ENCODE measurements around the gene GAL3ST2.
"Not testable (repeated sequence)": the region's sequence is repeated elsewhere in the genome, so short reads cannot be mapped to it uniquely, and the experiment has no call there.

The GAL3ST2 gene

DNA sequence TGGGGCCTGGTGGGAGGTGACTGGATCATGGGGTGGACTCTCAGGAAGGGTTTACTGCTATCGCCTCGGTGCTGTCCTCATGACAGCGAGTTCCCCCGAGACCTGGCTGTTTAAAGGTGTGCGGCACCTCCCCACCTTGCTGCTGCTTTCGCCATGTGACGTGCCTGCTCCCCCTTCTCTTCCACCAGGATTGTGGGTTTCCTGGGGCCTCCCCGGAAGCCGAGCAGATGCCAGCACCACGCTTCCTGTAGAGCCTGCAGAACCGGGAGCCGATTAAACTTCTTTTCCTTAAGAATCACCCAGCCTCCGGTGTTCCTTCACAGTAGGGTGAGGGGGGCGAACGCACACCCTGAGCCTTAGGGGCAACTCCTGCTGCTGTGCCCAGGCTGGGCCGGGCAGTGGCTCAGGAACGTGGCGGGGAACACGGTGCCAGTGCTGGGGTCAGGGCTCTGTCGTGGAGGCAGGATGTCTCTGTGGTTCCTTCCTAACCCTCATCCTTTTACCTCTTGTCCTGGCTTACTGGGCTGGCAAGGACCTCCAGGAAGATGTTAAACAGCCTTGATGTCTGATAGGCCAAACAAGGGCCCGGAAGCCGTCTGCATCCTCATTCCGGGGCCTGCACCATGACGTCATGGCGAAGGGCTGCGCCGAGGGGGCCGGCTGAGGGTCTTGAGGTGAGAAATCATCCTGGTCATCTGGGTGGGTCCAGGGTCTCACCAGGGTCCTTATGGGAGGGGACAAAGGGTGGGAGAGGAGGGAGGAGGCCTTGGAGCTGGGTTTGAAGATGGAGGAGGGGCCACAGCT is 45.0 kb downstream of the GAL3ST2 start:
- no peak for DNase-seq

DNA sequence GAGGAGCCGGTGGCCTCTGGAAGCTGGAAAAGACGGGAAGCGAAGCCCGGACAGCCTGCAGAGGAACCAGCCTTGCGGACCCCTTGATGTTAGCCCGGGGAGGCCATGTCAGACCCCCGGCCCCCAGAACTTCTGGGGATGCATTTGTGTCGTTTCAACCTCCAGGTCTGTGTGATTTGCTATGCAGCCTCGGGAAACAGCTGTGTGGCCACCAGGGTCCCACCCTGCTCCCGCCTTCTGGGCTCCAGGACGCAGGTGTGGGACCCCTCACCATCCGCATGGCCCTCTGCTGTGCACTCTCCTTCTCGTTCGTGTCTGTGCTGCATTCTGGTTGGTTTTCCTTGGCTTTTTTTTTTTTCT is 45.6 kb downstream of the GAL3ST2 start:
- DNase-seq: no peak

- DNase-seq: not testable (repeated sequence)
These were observed 47.2 kb downstream of the GAL3ST2 start for GRCh38 chr2:241823531-241824437.

GRCh38 chr2:241827394-241827793 is 50.8 kb downstream of the GAL3ST2 start:
- no peak for DNase-seq

DNA sequence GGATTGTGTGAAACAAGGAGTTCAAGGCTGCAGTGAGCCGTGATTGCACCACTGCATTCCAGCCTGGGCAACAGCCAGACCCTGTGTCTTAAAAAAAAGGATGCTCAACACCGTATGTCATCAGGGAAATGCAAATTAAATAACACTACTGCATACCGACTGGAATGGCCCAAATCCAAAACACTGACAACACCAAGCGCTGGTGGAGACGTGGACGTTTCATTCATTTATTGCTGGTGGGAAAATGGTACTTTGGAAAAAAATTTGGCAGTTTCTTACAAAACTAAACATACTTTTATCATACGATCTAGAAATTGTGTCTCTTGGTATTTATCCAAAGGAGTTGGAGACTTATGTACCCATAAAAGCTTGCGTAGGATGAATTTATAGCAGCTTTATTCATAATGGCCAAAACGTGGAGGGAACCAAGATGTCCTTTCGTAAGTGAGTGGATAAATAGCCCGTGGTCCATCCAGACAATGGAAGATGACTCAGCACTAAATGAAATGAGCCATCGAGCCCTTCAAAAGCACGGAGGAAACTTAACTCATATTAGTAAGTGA is 56.6 kb downstream of the GAL3ST2 start:
- DNase-seq: no peak

GRCh38 chr2:241833756-241834526 is 57.3 kb downstream of the GAL3ST2 start:
- DNase-seq: not testable (repeated sequence)

DNA sequence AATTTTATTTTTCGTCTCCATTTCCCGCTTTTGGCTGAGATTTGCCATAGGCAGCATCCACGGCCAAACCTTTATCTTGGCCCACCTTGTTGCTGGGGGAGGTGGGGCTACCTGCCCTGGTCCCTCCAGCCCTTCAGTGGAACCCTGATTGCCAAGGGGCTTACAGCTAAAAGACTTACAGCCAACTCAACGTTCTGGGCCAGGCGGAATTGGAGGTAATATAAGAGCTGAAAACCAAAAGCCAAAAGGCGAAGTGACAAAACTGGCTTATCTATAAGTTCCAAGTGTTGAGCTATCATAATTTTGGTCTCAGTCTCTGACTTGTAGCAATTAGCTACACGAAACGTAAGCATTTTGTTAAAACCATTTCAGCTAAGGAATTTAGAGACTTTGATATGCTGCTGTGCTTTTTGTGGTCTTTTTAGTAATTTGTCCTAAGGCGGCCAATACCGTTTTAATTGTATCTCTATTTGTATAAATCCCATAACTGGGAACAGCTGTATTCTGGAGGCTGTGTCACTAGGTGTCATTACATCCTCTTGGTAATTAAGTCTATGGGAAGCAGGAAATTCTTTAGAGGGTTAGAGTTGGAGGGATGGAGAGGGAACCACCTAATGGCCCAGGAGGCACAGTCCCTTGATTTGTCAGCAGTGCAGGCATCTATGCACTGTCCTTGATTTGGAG is 58.0 kb downstream of the GAL3ST2 start:
- no peak for DNase-seq

DNA sequence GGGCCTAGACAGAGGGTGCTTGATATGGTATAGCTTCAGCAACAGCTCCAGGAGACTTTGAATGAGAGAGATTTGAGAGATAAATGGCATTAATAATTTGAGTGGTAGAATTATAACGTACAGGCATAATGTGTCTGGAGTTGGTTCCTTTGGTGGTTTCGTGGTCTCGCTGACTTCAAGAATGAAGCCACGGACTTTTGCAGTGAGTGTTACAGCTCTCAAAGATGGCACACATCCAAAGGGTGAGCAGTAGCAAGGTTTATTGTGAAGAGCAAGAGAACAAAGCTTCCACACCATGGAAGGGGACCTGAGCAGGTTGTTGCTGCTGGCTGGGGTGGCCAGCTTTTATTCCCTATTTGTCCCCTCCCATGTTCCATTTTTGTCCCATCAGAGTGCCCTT is 59.0 kb downstream of the GAL3ST2 start:
- no peak for DNase-seq

DNA sequence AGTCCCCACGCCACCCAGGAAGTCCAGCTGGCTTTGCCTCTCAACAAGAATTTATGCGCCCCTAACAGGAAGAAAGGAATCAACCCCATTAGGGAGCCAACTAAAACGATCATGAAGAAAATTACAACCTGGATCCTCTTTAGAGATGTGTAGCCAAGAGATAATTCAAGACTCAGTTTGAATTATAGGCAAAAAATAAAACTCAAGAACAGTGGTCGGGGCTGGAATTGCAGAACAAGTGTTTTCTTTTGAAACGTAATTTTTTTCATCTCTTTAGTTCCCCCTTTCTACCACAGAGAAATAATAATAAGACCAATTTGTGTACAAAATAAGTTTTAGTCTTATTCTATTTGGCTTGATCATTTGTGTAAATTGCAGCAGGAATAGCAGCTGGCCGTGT is 59.7 kb downstream of the GAL3ST2 start:
- DNase-seq: no peak

DNA sequence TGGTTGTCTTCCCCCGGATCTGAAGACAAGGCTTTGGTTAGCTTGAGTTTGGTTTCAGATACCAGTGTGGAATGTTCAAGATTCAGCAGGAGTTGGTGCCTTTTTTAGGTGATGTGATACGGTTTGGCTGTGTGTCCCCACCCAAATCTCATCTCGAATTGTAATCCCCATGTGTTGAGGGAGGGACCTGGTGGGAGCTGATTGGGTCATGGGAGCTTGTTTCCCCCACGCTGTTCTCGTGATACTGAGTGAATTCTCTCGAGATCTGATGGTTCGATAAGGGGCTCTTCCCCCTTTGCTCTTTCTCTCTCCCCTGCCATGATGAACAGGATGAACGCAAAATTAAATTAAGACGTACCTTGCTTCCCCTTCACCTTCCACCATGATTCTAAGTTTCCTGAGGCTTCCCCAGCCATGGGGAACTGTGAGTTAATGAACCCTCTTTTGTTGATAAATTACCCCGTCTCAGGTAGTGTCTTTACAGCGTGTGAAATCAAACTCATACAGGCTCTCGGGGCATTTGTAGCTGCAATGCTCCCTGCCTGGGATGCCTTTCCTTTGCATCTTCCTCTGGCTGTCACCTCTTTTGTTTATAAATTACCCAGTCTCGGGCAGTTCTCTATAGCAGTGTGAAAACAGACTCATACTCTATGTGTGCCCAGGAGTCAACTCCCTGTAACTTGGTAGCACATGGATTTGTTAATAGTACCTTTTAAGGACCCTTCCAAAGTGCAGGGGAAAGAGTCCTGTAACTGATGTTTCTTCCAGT is 60.8 kb downstream of the GAL3ST2 start:
- no peak for DNase-seq

- no peak for DNase-seq
These were observed 64.8 kb downstream of the GAL3ST2 start for GRCh38 chr2:241841181-241842066.

DNA sequence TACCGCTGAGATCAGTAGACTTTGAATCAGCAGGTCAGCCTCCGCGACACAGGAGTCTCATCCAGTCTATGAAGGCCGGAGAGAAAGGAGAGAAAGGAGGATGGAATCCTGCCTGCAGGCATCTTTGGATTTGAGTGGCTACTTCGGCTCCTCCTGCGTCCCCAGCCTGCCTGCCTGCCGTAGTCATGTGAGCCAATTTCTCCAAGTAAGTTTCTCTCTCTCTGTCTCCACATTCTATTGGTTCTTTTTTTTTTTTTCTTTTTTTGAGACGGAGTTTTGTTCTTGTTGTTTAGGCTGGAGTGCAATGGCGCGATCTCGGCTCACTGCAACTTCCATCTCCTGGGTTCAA is 65.4 kb downstream of the GAL3ST2 start:
- no peak for DNase-seq

- DNase-seq: peak; percentile 59
These were observed 66.1 kb downstream of the GAL3ST2 start for GRCh38 chr2:241842620-241843211.

DNA sequence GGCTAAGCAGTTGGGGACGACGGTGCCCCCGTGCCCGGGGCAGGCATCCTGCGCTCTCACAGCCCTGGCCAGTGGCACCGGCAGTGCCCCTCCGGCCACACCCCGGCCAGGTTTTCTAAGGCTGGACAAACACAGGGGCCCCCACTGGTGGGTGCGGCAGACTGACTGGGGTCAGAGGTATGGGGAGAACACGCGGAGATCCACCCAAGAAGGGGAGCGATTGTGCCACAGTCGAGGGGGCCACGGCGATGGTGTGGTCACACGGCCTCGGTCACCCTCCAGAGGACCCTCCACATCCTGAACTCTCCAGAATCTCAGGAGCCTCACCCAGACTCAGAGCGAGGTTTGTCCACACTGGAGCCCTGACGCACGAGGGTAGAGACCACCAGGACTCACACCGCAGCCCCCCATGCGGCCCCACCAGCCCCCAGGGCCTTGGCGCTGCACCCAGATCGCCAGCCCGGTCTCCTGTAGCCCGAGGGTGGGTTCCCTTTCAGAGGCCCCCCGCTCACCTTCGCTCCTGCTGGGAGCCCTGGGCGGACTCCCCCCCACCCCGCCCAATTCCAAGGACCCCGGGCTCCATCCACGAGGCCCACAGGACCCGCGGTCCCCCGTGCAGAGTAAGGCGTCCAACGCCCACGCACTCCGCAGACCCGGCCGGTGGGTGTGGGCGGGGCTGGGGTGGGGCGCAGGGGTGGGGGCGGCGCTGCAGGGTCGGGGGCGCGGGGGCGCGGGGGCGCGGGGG is 66.9 kb downstream of the GAL3ST2 start:
- no peak for DNase-seq

- peak; percentile 79 for DNase-seq
These were observed 67.6 kb downstream of the GAL3ST2 start for GRCh38 chr2:241844066-241844728.

DNA sequence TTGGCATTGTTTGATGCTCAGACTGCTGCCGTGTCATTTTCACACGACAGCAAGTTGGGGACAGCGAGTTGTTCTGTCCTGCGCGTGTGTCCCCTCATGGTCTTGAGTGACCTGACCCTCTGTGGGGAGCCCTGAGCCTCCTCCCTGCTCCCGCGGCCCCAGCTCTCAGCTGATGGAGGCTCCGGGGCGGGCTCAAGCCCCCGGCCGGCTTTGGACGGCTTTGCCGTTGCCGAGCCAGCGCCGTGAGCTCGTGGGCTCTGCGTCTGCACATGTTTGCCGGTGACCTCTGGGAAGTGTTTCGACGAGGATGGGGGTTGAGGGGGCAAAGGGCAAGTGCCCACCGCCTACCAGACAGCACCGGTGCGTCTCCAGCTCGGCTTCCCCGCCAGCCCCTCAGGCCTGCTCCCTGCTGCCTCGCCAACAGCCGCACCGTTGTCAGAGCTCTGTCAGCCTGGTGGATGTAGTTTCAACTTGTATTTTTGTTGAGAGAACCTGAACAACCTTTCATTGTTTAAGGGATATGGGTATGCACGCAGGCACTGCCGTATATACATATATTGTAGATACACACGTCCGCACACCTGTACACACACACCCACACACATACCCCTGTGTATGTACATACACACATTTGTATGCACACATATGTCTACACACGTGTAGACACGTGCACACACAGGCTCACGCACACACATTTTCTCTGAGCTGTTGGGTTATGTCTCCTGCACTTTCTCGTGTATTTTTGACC is 68.4 kb downstream of the GAL3ST2 start:
- no peak for DNase-seq

- no peak for DNase-seq
These were observed 69.8 kb downstream of the GAL3ST2 start for GRCh38 chr2:241846406-241846805.

Measured in CD4-positive, alpha-beta T cell treated with Interleukin-12 subunit alpha and Interleukin-12 subunit beta, for 1 hour (primary cell).